ENCODE data around the gene TMC8.

TMC8 gene

DNA sequence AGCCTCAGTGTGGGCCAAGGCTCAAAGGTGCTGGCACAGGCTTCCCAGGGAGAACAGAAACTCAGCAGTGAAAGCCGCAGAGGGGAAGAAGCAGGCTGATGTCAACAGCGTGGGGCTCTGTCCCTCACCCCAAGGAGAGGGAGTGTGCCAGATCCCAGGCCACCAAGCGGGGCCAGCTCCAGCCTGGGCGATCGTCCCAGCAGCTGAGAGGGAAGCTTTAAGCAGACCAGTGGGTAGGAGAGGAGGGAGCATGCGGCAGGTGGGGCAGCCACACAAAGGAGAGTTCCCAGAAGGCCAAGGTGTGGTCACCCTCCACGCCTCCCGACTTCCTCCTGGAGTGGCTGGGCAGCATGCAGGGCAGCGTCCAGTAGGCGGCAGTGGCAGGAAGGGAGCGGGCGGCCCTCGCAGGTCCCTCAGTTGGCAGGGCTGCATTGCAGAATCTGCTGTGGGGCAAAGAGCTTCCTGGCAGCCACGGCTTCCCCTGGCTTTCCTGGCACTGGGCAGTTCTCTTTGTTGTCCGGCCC, 43.8 kb downstream of the TMC8 start:
- no peak for TF ChIP-seq TEAD4 (IDR thresholded peaks at IDR 0.05)
- TF ChIP-seq MAX (IDR thresholded peaks at IDR 0.05): peak; percentile 68
- TF ChIP-seq CEBPB (IDR thresholded peaks at IDR 0.05): no peak
- TF ChIP-seq YY1 (IDR thresholded peaks at IDR 0.05; ENCODE audit: low read depth): no peak
- TF ChIP-seq TCF12 (IDR thresholded peaks at IDR 0.05; ENCODE audit: low read depth): 0 out of 2 replicates have a peak, but pooled peaks have one; percentile 14
- no peak for TF ChIP-seq CREB1 (IDR thresholded peaks at IDR 0.05; ENCODE audit: low read depth)
- TF ChIP-seq, protein P1, sequence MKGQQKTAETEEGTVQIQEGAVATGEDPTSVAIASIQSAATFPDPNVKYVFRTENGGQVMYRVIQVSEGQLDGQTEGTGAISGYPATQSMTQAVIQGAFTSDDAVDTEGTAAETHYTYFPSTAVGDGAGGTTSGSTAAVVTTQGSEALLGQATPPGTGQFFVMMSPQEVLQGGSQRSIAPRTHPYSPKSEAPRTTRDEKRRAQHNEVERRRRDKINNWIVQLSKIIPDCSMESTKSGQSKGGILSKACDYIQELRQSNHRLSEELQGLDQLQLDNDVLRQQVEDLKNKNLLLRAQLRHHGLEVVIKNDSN (IDR thresholded peaks at IDR 0.05): no peak
- TF ChIP-seq EGR1 (IDR thresholded peaks at IDR 0.05): no peak
- TF ChIP-seq EP300 (IDR thresholded peaks at IDR 0.05; ENCODE audit: borderline replicate concordance): 0 out of 2 replicates have a peak, but pooled peaks have one; percentile 13
- TF ChIP-seq RAD21 (IDR thresholded peaks at IDR 0.05; ENCODE audit: low read depth): peak; percentile 53; the same call in 1 of the 2 replicates

- TF ChIP-seq FOXM1 (IDR thresholded peaks at IDR 0.05; ENCODE audit: borderline replicate concordance, low read depth) (no peak), RAD21 (IDR thresholded peaks at IDR 0.05; ENCODE audit: low read depth) (no peak), CEBPB (IDR thresholded peaks at IDR 0.05) (no peak), ZBTB7A (IDR thresholded peaks at IDR 0.05; ENCODE audit: low read depth) (no peak), MAX (IDR thresholded peaks at IDR 0.05) (no peak), TAF1 (IDR thresholded peaks at IDR 0.05; ENCODE audit: low read depth) (no peak), CREB1 (IDR thresholded peaks at IDR 0.05; ENCODE audit: low read depth) (no peak), TEAD4 (IDR thresholded peaks at IDR 0.05) (no peak), YY1 (IDR thresholded peaks at IDR 0.05; ENCODE audit: low read depth) (no peak), EP300 (IDR thresholded peaks at IDR 0.05; ENCODE audit: borderline replicate concordance) (no peak), EGR1 (IDR thresholded peaks at IDR 0.05) (no peak)
- TF ChIP-seq, protein P1 (IDR thresholded peaks at IDR 0.05): no peak
These were observed 44.5 kb downstream of the TMC8 start for GRCh38 chr17:78174870-78175642.

- TF ChIP-seq, protein P1 (IDR thresholded peaks at IDR 0.05): no peak
- TF ChIP-seq FOXM1 (IDR thresholded peaks at IDR 0.05; ENCODE audit: borderline replicate concordance, low read depth) (no peak), EGR1 (IDR thresholded peaks at IDR 0.05) (no peak), CEBPB (IDR thresholded peaks at IDR 0.05) (no peak), ZBTB7A (IDR thresholded peaks at IDR 0.05; ENCODE audit: low read depth) (no peak), TEAD4 (IDR thresholded peaks at IDR 0.05) (no peak), EP300 (IDR thresholded peaks at IDR 0.05; ENCODE audit: borderline replicate concordance) (no peak)
These were observed 45.0 kb downstream of the TMC8 start for GRCh38 chr17:78175643-78175981.

DNA sequence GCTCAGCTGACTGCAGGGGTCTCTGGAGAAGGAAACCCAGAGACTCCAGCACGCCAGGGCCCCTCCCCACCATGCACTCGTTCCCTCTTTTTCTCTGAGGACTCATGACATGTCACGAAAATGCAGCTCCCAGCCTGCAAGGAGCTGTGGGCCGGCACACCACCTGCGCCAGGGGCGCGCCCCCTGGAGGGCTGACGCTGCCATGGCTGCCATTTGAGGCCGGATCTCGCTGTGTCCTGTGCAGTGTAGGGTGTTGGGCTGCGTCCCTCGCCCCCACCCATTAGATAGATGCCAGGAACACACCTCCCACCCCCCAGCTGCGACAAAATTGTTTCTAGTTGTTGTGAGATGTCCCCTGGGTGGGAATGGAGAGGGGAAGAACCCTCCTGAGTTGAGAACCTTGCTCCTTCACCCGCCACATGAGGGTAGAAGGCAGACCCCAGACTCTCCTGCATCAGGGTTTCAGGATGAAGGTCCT, 46.0 kb downstream of the TMC8 start:
- TF ChIP-seq, protein P1 (IDR thresholded peaks at IDR 0.05): no peak
- TF ChIP-seq MAX (IDR thresholded peaks at IDR 0.05): no peak
- no peak for TF ChIP-seq ZBTB7A (IDR thresholded peaks at IDR 0.05; ENCODE audit: low read depth)
- no peak for TF ChIP-seq EGR1 (IDR thresholded peaks at IDR 0.05)
- TF ChIP-seq TCF12 (IDR thresholded peaks at IDR 0.05; ENCODE audit: low read depth): no peak
- TF ChIP-seq TAF1 (IDR thresholded peaks at IDR 0.05; ENCODE audit: low read depth): no peak
- no peak for TF ChIP-seq FOXM1 (IDR thresholded peaks at IDR 0.05; ENCODE audit: borderline replicate concordance, low read depth)
- TF ChIP-seq TEAD4 (IDR thresholded peaks at IDR 0.05): no peak
- TF ChIP-seq RAD21 (IDR thresholded peaks at IDR 0.05; ENCODE audit: low read depth): no peak; the same call in 1 of the 2 replicates
- TF ChIP-seq, protein P2, sequence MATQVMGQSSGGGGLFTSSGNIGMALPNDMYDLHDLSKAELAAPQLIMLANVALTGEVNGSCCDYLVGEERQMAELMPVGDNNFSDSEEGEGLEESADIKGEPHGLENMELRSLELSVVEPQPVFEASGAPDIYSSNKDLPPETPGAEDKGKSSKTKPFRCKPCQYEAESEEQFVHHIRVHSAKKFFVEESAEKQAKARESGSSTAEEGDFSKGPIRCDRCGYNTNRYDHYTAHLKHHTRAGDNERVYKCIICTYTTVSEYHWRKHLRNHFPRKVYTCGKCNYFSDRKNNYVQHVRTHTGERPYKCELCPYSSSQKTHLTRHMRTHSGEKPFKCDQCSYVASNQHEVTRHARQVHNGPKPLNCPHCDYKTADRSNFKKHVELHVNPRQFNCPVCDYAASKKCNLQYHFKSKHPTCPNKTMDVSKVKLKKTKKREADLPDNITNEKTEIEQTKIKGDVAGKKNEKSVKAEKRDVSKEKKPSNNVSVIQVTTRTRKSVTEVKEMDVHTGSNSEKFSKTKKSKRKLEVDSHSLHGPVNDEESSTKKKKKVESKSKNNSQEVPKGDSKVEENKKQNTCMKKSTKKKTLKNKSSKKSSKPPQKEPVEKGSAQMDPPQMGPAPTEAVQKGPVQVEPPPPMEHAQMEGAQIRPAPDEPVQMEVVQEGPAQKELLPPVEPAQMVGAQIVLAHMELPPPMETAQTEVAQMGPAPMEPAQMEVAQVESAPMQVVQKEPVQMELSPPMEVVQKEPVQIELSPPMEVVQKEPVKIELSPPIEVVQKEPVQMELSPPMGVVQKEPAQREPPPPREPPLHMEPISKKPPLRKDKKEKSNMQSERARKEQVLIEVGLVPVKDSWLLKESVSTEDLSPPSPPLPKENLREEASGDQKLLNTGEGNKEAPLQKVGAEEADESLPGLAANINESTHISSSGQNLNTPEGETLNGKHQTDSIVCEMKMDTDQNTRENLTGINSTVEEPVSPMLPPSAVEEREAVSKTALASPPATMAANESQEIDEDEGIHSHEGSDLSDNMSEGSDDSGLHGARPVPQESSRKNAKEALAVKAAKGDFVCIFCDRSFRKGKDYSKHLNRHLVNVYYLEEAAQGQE (IDR thresholded peaks at IDR 0.05; ENCODE audit: low read depth): no peak
- no peak for TF ChIP-seq NFIC (IDR thresholded peaks at IDR 0.05)
- no peak for TF ChIP-seq CREB1 (IDR thresholded peaks at IDR 0.05; ENCODE audit: low read depth)
- no peak for TF ChIP-seq YY1 (IDR thresholded peaks at IDR 0.05; ENCODE audit: low read depth)
- no peak for TF ChIP-seq CEBPB (IDR thresholded peaks at IDR 0.05)
- no peak for TF ChIP-seq EP300 (IDR thresholded peaks at IDR 0.05; ENCODE audit: borderline replicate concordance)

DNA sequence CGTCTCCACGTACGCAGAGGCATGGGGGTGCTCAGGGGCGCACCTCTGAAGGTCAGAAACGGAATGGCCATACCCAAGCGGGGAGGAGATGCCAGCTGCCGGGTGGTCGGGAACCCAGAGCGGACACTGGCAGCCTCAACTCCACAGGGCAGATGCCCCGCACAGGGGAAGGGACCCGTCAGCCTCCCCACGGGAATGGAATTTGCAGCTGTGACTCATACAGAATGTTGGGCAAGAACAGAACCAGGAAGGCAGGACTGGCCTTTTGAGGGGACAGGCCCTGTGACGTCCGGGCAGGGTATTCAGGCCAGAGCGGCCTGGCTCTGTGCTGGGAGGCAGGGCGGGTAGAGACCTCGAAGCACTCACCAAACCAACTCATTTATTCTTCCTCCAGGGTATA, 48.8 kb downstream of the TMC8 start:
- no peak for TF ChIP-seq MAX (IDR thresholded peaks at IDR 0.05)
- TF ChIP-seq, protein P2 (IDR thresholded peaks at IDR 0.05; ENCODE audit: low read depth): no peak

Measured in Ishikawa (cell line).